Erythroblast (primary cell): Measurements from ENCODE around the gene RNF168.
"Not testable (repeated sequence)": the region's sequence is repeated elsewhere in the genome, so short reads cannot be mapped to it uniquely, and the experiment has no call there.

Source experiments
- DNase-seq, 2 experiments: peaks; one replicate each; lab custom pipeline; 2025; lab: John Stamatoyannopoulos, UW
- GATA1 ChIP-seq: IDR thresholded peaks from 2 replicates; pipeline ENCODE4 v1.6.1; 2011; ENCODE audit warnings: low read depth, mild to moderate bottlenecking, control low read depth, low read length, moderate library complexity
- POLR2A ChIP-seq: IDR thresholded peaks from 2 replicates; pipeline ENCODE4 v1.6.1; 2011; ENCODE audit warnings: mild to moderate bottlenecking, low read length

The RNF168 gene

DNA sequence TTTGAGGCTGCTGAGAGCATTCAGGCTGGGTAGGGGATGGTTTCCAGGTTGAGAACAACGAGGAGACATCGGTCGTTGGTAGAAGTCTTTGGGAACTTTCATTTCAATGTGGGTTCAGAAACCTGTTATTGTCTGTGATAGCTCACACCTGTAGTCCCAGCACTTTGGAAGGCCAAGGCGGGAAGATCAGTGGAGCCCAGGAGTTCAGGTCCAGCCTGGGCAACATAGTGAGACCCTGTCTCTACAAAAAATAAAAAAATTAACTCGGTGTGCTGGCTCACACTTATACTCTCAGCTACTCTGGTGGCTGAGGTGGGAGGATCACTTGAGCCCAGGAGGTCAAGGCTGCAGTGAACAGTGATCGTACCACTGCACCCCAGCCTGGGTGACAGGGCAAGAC, 988 bp upstream of the RNF168 start:
- no peak for DNase-seq
- TF ChIP-seq GATA1 (no peak), POLR2A (no peak)

DNA sequence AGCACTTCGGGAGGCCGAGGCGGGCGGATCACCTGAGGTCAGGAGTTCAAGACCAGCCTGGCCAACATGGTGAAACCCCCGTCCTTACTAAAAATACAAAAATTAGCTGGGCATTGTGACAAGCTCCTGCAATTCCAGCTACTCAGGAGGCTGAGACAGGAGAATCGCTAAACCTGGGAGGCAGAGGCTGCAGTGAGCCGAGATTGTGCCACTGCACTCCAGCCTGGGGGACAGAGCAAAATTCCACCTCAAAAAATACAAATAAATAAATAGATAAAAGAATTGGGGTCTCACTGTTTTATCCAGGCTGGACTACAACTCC, 470 bp upstream of the RNF168 start:
- DNase-seq: not testable (repeated sequence)

DNA sequence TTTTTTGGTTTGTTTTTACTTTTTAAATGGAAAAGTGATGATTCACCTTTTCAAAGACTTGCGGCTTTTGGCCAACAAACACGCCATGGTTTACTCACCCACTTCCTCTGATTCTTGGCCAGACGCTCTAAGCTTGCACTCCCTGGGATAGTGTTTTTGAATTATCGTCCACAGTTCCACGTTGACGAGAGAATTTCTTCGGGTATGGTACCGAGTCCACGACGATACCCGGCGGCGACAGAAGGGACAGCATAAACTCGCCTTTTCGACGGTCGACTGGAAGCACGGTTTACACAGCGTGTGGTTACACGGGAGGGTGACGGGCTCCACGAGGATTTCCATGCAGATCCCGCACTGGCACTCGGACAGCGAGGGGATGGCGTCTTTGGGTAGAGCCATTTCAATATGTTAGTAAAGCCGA, 783 bp downstream of the RNF168 start:
- TF ChIP-seq GATA1: no peak
- peak; percentile 51 to 71 for DNase-seq

DNA sequence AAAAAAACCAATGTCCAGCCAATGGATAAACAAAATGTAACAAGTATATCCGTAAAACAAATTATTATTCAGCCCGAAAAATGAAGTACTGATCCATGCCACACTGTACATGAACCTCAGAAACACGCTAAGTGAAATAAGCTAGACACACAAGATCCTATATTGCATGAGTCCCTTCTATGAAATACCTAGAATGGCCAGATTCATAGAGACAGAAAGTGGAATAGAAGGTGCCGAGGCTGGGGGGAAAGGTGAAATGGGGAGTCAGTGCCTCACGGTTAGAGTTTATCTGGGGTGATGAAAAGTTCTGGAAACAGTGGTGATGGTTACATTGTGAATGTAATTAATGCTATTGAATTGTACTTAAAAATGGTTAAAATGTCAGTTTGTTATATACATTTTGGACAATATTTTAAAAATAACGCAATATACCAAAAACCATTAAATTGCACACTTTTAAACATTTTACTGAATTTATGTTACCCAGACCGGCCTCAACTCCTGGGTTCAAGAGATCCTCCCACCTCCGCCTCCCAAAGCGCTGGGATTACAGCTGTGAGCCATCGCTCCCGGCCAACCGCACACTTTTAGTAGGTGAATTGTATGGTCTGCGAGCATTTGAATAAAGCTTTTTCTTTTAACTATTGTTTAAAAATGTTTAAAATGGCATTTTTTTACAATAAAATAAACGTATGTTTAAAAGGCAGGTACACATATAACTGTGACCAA, 2.1 kb downstream of the RNF168 start:
- TF ChIP-seq GATA1 (no peak), POLR2A (no peak)
- DNase-seq: peak in 1 of 2 experiments; percentile 30

DNA sequence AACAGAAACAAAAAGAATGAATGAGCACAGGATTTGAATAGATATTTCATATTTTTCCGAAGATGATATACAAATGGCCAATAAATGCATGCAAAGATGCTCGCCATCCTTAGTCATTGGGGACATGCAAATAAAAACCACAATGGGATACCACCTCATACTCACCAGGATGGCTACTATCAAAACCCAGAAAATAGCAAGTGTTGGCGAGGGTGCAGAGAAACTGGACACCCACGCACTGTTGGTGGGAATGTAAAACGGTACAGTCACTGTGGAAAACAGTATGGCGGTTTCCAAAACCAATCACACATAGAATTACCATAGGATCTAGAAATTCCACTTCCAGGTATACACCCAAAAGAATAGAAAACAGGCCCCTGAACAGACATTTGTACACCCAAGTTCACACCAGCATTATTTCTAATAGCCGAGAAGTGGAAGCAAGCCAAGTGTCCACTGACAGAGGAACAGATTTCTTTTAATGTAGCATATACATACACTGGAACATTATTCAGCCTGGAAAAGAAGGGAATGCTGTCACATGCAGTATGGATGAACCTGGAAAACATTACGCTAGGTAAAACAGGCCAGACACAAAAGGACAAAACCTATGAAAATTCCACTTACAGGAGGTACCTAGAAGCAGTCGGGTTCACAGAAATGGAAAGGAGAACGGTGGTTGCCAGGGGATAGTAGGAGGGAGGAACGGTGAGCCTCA, 3.6 kb downstream of the RNF168 start:
- DNase-seq: no peak
- TF ChIP-seq GATA1 (no peak), POLR2A (no peak)

DNA sequence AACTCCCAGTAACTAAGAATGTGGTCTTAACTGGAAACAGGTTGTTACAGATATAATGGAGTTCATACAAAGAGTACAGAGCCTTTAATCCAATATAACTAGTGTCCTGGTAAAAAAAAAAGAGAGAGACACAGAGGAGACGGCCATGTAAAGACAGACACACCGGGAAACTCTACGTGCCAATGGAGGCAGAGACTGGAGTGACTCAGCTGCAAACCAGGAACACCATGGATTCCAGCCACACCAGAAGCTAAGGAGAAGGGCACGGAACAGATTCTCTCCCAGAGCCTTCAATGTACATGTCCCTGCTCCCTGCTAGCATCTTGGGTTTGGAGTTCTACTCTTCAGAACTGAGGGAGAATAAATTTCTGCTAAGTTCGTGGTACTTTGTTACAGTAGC, 4.5 kb downstream of the RNF168 start:
- no peak for TF ChIP-seq GATA1
- TF ChIP-seq POLR2A: no peak

DNA sequence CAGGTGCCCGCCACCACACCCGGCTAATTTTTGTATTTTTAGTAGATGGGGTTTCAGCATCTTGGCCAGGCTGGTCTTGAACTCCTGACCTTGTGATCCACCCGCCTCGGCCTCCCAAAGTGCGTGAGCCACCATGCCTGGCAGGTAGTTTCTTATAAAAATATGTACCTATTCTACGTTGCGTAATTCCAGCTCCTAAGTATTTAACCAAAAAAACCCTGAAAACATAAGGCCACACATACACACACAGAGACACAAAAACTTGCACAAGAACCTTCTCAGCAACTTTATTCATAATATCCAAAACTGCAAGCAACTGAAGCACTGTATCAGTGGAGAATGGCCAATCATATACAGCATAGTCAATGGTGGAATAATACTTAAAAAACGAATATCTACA, 5.3 kb downstream of the RNF168 start:
- DNase-seq: no peak
- TF ChIP-seq GATA1: no peak

More for the DNA sequence above, 4.5 kb downstream of the RNF168 start:
- no peak for DNase-seq

DNA sequence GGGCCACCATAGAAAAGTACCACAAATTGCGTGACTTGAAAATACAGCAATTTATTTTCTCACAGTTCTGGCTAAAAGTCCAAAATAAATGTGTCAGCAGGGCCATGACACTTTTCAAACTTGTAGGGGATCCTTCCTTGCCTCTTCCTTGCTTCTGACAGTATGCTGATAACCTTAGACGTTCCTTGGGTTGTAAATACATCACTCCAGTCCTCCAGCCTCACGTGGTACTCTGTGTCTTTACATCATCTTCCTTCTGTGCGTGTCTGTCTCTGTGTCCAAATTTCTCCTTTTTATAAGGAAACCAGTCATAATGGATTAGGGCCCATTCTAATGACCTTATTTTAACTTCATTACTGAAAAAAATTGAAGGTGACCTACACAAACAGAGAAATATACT, 7.4 kb downstream of the RNF168 start:
- TF ChIP-seq POLR2A (no peak), GATA1 (no peak)
- no peak for DNase-seq

DNA sequence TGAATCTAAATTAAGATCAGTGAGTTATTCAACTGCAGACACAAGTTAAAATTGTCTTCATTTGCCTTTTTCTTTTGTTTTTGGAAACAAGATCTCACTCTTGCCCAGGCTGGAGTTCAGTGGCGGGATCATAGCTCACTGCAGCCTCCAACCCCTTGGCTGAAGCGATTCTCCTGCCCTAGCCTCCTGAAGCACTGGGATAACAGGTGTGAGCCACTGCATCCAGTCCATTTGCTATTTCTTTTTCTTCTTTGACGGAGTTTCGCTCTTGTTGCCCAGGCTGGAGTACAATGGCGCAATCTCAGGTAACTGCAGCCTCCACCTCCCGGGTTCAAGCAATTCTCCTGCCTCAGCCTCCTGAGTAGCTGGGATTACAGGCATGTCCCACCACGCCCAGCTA, 10.3 kb downstream of the RNF168 start:
- TF ChIP-seq POLR2A (no peak), GATA1 (no peak)
- DNase-seq: no peak

DNA sequence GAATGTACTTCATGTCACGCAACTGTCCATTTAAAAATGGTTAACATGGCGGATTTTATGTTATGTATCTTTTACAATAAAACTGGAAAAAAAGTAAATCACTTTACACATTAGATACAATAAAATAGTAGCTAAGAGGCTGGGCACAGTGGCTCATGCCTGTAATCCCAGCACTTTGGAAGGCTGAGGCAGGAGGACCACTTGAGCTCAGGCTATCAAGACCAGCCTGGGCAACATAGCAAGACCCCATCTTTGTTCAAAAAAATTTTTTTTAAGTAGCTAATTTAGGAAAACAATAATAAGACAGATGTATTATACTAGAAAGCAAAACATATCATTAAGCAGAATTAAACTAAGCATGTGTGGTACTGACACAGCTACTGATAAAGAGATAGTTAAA, 11.5 kb downstream of the RNF168 start:
- TF ChIP-seq GATA1 (no peak), POLR2A (no peak)
- DNase-seq: no peak

DNA sequence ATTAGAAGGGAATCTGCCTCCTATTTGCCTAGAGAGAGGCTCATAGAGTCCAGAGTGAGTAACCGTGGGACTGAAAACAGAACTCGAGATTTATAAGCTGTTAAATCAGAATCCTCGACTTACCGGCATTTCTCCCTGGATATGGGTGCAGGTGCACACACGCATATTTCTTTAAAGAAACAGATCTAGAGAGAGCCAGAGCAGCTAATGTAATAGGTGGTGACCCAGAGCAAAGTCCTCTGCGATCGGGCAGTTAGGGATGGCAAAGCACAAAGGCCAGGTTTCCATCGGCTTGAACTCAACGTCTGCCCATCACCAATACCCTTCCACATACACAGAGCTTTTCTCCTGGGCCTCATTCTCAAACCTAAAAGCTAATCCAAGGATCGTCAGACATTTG, 13.8 kb downstream of the RNF168 start:
- no peak for DNase-seq
- TF ChIP-seq GATA1: no peak
- TF ChIP-seq POLR2A: no peak

DNA sequence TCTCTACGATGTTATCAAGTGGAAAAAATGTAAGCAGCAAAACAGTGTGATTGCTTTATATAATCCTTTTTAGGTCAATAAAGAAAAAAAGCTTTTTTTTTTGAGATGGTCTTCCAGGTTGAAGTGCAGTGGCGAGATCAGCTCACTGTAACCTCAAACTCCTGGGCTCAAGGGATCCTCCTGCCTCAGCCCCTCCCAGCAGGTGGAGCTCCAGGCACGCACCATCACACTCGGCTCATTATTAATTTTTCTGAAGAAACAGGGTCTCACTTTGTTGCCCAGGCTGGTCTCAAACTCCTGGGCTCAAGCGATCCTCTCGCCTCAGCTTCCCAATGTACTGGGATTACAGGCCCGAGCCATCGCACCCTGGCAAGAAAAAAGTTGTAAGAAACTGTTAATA, 17.3 kb downstream of the RNF168 start:
- no peak for TF ChIP-seq GATA1
- TF ChIP-seq POLR2A: no peak
- peak; percentile 6 to 29 for DNase-seq

DNA sequence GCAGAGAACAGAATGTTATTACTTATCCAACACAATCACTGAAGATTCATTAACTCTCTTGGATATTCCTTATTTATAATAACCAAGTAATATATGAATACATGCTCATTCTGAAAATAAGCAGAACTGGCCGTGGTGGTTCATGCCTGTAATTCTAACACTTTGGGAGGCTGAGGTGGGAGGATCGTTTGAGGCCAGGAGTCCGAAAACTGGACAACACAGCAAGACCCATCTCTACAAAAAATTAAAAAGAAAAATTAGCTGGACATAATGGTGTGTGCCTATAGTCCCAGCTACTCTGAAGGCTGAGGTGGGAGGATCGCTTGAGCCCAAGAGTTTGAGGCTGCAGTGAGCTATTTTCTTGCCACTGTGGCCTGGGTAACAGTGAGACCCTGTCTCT, 25.9 kb downstream of the RNF168 start:
- TF ChIP-seq POLR2A: no peak
- no peak for TF ChIP-seq GATA1
- DNase-seq: no peak

DNA sequence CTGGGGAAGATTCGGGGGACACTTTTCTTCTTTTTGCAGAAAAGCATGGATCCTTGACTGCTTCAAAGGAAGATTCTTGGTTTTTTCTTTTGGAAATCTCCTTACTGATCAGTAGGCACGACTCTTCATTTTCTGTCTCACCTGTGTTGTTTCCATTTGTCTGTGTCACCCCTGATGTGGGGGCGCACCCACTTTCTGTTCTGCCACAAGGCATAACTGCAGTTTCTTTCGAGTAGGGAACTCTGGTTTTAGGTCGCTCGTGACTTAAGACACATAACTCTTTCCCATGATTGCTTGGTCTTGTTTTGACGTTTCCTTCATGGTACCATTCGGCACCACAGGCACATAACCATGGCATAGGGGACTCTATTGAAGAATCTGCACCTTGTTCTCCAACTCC, 31.3 kb downstream of the RNF168 start:
- TF ChIP-seq GATA1: no peak
- no peak for TF ChIP-seq POLR2A
- no peak for DNase-seq

DNA sequence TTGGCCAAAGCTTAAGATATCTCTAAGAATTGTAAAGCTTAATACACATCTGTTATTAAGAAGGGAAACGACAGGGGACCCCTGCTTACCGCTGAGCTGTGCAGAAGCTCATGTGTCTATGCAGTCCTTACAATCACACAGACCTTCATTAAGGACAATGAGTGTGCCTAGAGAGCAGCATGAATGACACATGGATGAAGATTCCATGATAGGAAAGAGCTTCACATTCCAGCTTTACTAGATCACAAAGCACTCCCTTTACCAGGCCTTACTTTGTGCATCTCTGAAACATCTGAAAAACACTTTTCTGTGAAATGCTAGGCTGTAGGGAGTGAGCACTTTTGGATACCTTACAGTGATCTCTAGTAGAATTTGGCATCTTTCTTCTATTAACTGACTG, 32.0 kb downstream of the RNF168 start:
- no peak for TF ChIP-seq POLR2A
- no peak for TF ChIP-seq GATA1
- DNase-seq: no peak

DNA sequence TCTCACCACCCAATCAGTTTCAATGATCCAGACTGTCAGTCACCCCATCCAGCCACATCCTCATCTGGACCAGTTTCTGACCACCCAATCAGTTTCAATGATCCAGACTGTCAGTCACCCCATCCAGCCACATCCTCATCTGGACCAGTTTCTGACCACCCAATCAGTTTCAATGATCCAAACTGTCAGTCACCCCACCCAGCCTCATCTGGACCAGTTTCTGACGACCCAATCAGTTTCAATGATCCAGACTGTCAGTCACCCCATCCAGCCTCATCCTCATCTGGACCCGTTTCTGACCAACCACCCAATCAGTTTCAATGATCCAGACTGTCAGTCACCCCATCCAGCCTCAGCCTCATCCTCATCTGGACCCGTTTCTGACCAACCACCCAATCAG, 33.4 kb downstream of the RNF168 start:
- DNase-seq: not testable (repeated sequence)
